Measurements from ENCODE around the gene GRAMD1B.
"Not testable (repeated sequence)": the region's sequence is repeated elsewhere in the genome, so short reads cannot be mapped to it uniquely, and the experiment has no call there.

Gene GRAMD1B

GRCh38 chr11:123454796-123455195, 24.7 kb downstream of the GRAMD1B start:
- peak overlapping the region; percentile 79 for H3K4me2 ChIP-seq (ENCODE audit: low read depth, low read length, poor library complexity, severe bottlenecking)
- no peaks in the 10 kb centered on the region for H3K27me3 ChIP-seq (ENCODE audit: insufficient read depth, low read length, poor library complexity, severe bottlenecking)
- H3K9me3 ChIP-seq (ENCODE audit: insufficient read depth, low read depth, low read length), result no peaks in the 10 kb centered on the region
- H3K36me3 ChIP-seq (ENCODE audit: insufficient read depth, low read length), result peaks cover 6% of the 10 kb centered on the region; the same call in 1 of the 2 replicates
- peaks cover 72% of the 10 kb centered on the region for H3K79me2 ChIP-seq (ENCODE audit: insufficient read depth, low read length)
- H4K20me1 ChIP-seq (ENCODE audit: insufficient read depth, low read length, poor library complexity, severe bottlenecking), result no peaks in the 10 kb centered on the region
- no peaks in the 10 kb centered on the region for H3K9me2 ChIP-seq (replicated peaks; ENCODE audit: low read depth, low read length)
- no peak overlapping the region for H2AFZ ChIP-seq (ENCODE audit: low read length)
- no peak for TF ChIP-seq EZH2phosphoT487 (IDR thresholded peaks at IDR 0.05; ENCODE audit: borderline replicate concordance)
- TF ChIP-seq, protein P1, sequence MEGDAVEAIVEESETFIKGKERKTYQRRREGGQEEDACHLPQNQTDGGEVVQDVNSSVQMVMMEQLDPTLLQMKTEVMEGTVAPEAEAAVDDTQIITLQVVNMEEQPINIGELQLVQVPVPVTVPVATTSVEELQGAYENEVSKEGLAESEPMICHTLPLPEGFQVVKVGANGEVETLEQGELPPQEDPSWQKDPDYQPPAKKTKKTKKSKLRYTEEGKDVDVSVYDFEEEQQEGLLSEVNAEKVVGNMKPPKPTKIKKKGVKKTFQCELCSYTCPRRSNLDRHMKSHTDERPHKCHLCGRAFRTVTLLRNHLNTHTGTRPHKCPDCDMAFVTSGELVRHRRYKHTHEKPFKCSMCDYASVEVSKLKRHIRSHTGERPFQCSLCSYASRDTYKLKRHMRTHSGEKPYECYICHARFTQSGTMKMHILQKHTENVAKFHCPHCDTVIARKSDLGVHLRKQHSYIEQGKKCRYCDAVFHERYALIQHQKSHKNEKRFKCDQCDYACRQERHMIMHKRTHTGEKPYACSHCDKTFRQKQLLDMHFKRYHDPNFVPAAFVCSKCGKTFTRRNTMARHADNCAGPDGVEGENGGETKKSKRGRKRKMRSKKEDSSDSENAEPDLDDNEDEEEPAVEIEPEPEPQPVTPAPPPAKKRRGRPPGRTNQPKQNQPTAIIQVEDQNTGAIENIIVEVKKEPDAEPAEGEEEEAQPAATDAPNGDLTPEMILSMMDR (conservative IDR thresholded peaks at IDR 0.05; ENCODE audit: low read length), result no peak
- peak overlapping the region; percentile 64 for H3K4me3 ChIP-seq (ENCODE audit: low read length, poor library complexity, severe bottlenecking)
- peaks cover 6% of the 10 kb centered on the region; the same call in 1 of the 2 replicates for H3F3A ChIP-seq (ENCODE audit: low read depth)
- peak overlapping the region; percentile 70 for H3K9ac ChIP-seq (ENCODE audit: low read depth, low read length, poor library complexity, severe bottlenecking)
- H3K4me1 ChIP-seq (ENCODE audit: insufficient read depth, low read length, poor library complexity, severe bottlenecking), result peaks cover 74% of the 10 kb centered on the region

DNA sequence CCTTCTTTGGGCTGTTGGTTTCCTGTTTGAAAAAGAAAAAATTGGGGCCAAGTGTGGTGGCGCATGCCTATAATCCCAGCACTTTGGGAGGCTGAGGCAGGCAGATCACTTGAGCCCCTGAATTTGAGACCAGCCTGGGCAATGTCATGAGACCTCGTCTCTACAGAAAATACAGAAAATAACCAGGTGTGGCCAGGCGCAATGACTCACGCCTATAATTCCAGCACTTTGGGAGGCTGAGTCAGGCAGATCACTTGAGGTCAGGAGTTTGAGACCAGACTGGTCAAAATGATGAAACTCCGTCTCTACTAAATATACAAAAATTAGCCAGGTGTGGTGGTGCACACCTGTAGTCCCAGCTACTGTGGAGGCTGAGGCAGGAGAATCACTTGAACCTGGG, 26.4 kb downstream of the GRAMD1B start:
- peak overlapping the region; percentile 79 for H3K4me2 ChIP-seq (ENCODE audit: low read depth, low read length, poor library complexity, severe bottlenecking)
- H3K4me1 ChIP-seq (ENCODE audit: insufficient read depth, low read length, poor library complexity, severe bottlenecking), result peaks cover 62% of the 10 kb centered on the region

DNA sequence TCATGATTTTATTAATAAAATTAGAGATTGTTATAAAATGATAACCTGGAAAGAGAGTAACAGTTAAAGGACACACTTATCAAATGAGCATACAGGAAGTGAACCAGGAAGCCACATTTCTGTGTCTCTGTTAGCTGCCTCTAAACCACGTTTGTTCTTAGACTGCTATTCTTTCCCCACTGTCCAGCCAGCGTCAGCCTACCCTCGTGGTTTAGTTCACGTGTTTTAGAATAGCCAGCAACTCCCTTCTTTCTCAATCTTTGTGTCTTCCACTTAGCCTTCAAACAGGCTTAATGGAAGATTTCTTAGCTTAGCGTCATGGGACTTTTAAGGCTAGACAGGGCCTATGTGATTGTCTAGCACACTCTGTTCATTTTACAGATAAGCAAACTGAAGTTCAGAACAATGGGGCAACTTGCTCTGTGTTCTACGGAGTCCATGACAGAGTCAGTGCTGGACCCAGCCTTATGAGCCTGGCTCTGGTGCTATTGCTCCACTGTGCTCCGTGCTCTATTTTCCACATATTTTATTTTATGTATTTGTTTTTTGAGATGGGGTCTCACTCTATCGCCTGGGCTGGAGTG, 27.2 kb downstream of the GRAMD1B start:
- peaks cover 75% of the 10 kb centered on the region for H3K79me2 ChIP-seq (ENCODE audit: insufficient read depth, low read length)
- H3K4me3 ChIP-seq (ENCODE audit: low read length, poor library complexity, severe bottlenecking), result peak overlapping the region; percentile 37
- H3K4me2 ChIP-seq (ENCODE audit: low read depth, low read length, poor library complexity, severe bottlenecking), result peak overlapping the region; percentile 79
- H3K9ac ChIP-seq (ENCODE audit: low read depth, low read length, poor library complexity, severe bottlenecking), result peak overlapping the region; percentile 57
- H4K20me1 ChIP-seq (ENCODE audit: insufficient read depth, low read length, poor library complexity, severe bottlenecking), result no peaks in the 10 kb centered on the region
- no peaks in the 10 kb centered on the region for H3K27me3 ChIP-seq (ENCODE audit: insufficient read depth, low read length, poor library complexity, severe bottlenecking)
- TF ChIP-seq EZH2phosphoT487 (IDR thresholded peaks at IDR 0.05; ENCODE audit: borderline replicate concordance), result no peak
- TF ChIP-seq, protein P1 (conservative IDR thresholded peaks at IDR 0.05; ENCODE audit: low read length), result no peak
- H3K36me3 ChIP-seq (ENCODE audit: insufficient read depth, low read length), result peaks cover 6% of the 10 kb centered on the region; the same call in 1 of the 2 replicates
- 0 out of 2 replicates have a peak overlapping the region, but pooled peaks have one; percentile 3 for H2AFZ ChIP-seq (ENCODE audit: low read length)
- peaks cover 54% of the 10 kb centered on the region for H3K4me1 ChIP-seq (ENCODE audit: insufficient read depth, low read length, poor library complexity, severe bottlenecking)
- peaks cover 6% of the 10 kb centered on the region; the same call in 1 of the 2 replicates for H3F3A ChIP-seq (ENCODE audit: low read depth)
- H3K9me3 ChIP-seq (ENCODE audit: insufficient read depth, low read depth, low read length), result no peaks in the 10 kb centered on the region
- H3K9me2 ChIP-seq (replicated peaks; ENCODE audit: low read depth, low read length), result no peaks in the 10 kb centered on the region

More for the DNA sequence above, 26.4 kb downstream of the GRAMD1B start:
- not testable (repeated sequence) for H3K9me2 ChIP-seq (replicated peaks; ENCODE audit: low read depth, low read length); H3K9me3 ChIP-seq (ENCODE audit: insufficient read depth, low read depth, low read length); H4K20me1 ChIP-seq (ENCODE audit: insufficient read depth, low read length, poor library complexity, severe bottlenecking); H3K4me3 ChIP-seq (ENCODE audit: low read length, poor library complexity, severe bottlenecking); H3K36me3 ChIP-seq (ENCODE audit: insufficient read depth, low read length); H2AFZ ChIP-seq (ENCODE audit: low read length); H3F3A ChIP-seq (ENCODE audit: low read depth); H3K27me3 ChIP-seq (ENCODE audit: insufficient read depth, low read length, poor library complexity, severe bottlenecking)
- peaks cover 78% of the 10 kb centered on the region for H3K79me2 ChIP-seq (ENCODE audit: insufficient read depth, low read length)
- H3K9ac ChIP-seq (ENCODE audit: low read depth, low read length, poor library complexity, severe bottlenecking), result peak overlapping the region; percentile 70

DNA sequence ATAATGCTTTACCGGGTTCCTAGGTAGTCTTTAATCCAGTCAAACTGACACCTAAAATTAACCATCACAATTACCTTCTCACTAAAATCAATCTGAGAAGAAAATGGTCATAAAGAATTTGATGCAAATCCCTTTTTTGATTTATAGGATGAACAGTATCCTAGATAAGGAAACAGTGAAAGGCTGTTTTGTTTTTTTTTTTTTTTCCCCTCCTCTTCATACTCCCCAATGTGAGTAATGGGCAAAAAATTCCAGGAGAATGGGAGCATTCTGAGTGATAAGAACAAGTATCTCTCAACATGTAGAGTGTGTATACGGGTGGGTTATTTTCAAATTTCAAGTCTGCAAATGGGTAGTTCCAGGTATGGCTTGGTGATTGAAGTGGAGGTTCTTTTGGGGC, 28.4 kb downstream of the GRAMD1B start:
- H2AFZ ChIP-seq (ENCODE audit: low read length), result no peak overlapping the region
- no peak overlapping the region for H3K4me2 ChIP-seq (ENCODE audit: low read depth, low read length, poor library complexity, severe bottlenecking)
- H3K4me3 ChIP-seq (ENCODE audit: low read length, poor library complexity, severe bottlenecking), result no peak overlapping the region
- peaks cover 5% of the 10 kb centered on the region; the same call in 1 of the 2 replicates for H3F3A ChIP-seq (ENCODE audit: low read depth)
- H4K20me1 ChIP-seq (ENCODE audit: insufficient read depth, low read length, poor library complexity, severe bottlenecking), result no peaks in the 10 kb centered on the region
- H3K9me3 ChIP-seq (ENCODE audit: insufficient read depth, low read depth, low read length), result no peaks in the 10 kb centered on the region
- no peak for TF ChIP-seq EZH2phosphoT487 (IDR thresholded peaks at IDR 0.05; ENCODE audit: borderline replicate concordance)
- peaks cover 6% of the 10 kb centered on the region; the same call in 1 of the 2 replicates for H3K36me3 ChIP-seq (ENCODE audit: insufficient read depth, low read length)
- no peak overlapping the region for H3K9ac ChIP-seq (ENCODE audit: low read depth, low read length, poor library complexity, severe bottlenecking)
- no peaks in the 10 kb centered on the region for H3K9me2 ChIP-seq (replicated peaks; ENCODE audit: low read depth, low read length)
- H3K79me2 ChIP-seq (ENCODE audit: insufficient read depth, low read length), result peaks cover 68% of the 10 kb centered on the region
- no peaks in the 10 kb centered on the region for H3K27me3 ChIP-seq (ENCODE audit: insufficient read depth, low read length, poor library complexity, severe bottlenecking)
- peaks cover 49% of the 10 kb centered on the region for H3K4me1 ChIP-seq (ENCODE audit: insufficient read depth, low read length, poor library complexity, severe bottlenecking)

All from Loucy (cell line).